Adrenal gland (tissue), 12 donors: ENCODE measurements around the gene PTS. TPM values are rescaled to one million over a fixed set of nuclear protein-coding genes. Genes with fewer than 3 reads are reported as not detected.

ENCODE experiments used
- DNase-seq, 7 donors: peaks; one replicate each; pipeline ENCODE4 v3.0.0-alpha.2; 2019 to 2020
- H3K27ac ChIP-seq, 5 donors: fragments of 200-600 bp; sonication (generic) in 4 of 5; 1 replicate in 3 of 5; 2 replicates in 2 of 5; pipeline versions ENCODE4 v1.5.1 to v1.8.0; 2016 to 2020; ENCODE audit warnings: mild to moderate bottlenecking in 1 of 5
- H3K27me3 ChIP-seq: fragments of 200-600 bp; 2 replicates; pipeline ENCODE4 v1.8.0; 2021
- H3K36me3 ChIP-seq, 2 donors: fragments of 200-600 bp; replicated peaks in 1 of 2; 1 replicate in 1 of 2; 2 replicates in 1 of 2; pipeline versions ENCODE4 v1.5.1 to v1.8.0; 2018 to 2022
- H3K4me1 ChIP-seq, 2 donors: fragments of 200-600 bp; replicated peaks in 1 of 2; 1 replicate in 1 of 2; 2 replicates in 1 of 2; pipeline versions ENCODE4 v1.5.1 to v1.8.0; 2018 to 2021
- H3K4me3 ChIP-seq, 4 donors: fragments of 200-600 bp; sonication (generic) in 3 of 4; one replicate each; pipeline ENCODE4 v1.5.1; 2016 to 2018
- H3K9me3 ChIP-seq, 3 donors: fragments of 200-600 bp; sonication (generic) in 1 of 3; replicated peaks in 1 of 3; 1 replicate in 2 of 3; 2 replicates in 1 of 3; pipeline versions ENCODE4 v1.5.1 to v1.8.0; 2016 to 2021
- CTCF ChIP-seq, 6 experiments: fragments of 450-650 bp in 4 of 6; fragments of 200-600 bp in 2 of 6; sonication (generic) in 1 of 6; IDR thresholded peaks; 1 replicate in 5 of 6; 2 replicates in 1 of 6; pipeline versions ENCODE4 v1.5.1 to v1.8.0; 2016 to 2021; ENCODE audit warnings: antibody characterized with exemption in 6 of 6, mild to moderate bottlenecking in 2 of 6, moderate library complexity in 1 of 6
- POLR2A ChIP-seq, 2 donors: fragments of 450-650 bp; IDR thresholded peaks; one replicate each; pipeline ENCODE4 v1.6.1; 2017; ENCODE audit warnings: antibody characterized with exemption in 2 of 2, mild to moderate bottlenecking in 2 of 2, moderate library complexity in 1 of 2
- WGBS, 4 donors: extraction: QIAGEN DNeasy Blood & Tissue Kit in 2 of 4; methylation state at CpG; one replicate each; pipeline versions ENCODE4 v1.1.5 to v1.1.7; 2013 to 2017; 5-methylcytosine and 5-hydroxymethylcytosine counted together
- intact Hi-C, 2 donors: fragments of 100-400 bp; cut with DNase I; formaldehyde crosslinking; loops; one replicate each; pipeline versions ENCODE4 v1.14.1 to v1.15.0; 2022 to 2023
- polyA plus RNA-seq, 3 donors: library from polyadenylated mRNA; stranded (reverse); fragments of 200-250 nt in 2 of 3; fragments of 350-450 nt in 1 of 3; fragmentation: Illumina TruSeq in 1 of 3; extraction: RNeasy Lipid Tissue Mini Kit (QIAGEN cat#74804) in 1 of 3; gene quantifications; one replicate each; pipeline ENCODE4 v1.2.3, GENCODE V29; 2013 to 2014
- total RNA-seq, 9 donors: library from RNA; depleted of rRNA in 4 of 9; stranded (reverse); fragments of >200 nt in 4 of 9; fragments of 120-200 nt in 1 of 9; fragmentation: NEBNext Ultra II Directional in 1 of 9; extraction: Animal tissue kit (Norgen Biotek cat#: 25700) in 1 of 9; gene quantifications; one replicate each; pipeline versions ENCODE4 v1.1.0 to v1.2.4, GENCODE V29; 2013 to 2023
- donor health status: healthy with polysubstance abuse.
- donor health status: Bipolar disorder and iron deficiency.
- donor health status: DM: yes; HTN: yes; CAD: no.
- donor health status: DM: no; HTN: no; CAD: no.
- donor health status: DM: no; HTN: no; CAD: no.
- donor health status: DM: yes; HTN: yes; CAD: no.

Gene PTS
- total and polyA plus RNA-seq, 12 donors: 47.2 to 390 (median 79.1) TPM

- Histone ChIP-seq H3K9me3 (no peaks in the 10 kb centered on the region), H3K27ac (no peak overlapping the region), H3K27me3 (no peaks in the 10 kb centered on the region), H3K4me1 (peaks cover 0 to 5% of the 10 kb centered on the region in 2 donors), H3K36me3 (peaks cover 0 to 3% of the 10 kb centered on the region in 2 donors), H3K4me3 (no peak overlapping the region)
- intact Hi-C loops: no loop called here
- TF ChIP-seq CTCF (IDR thresholded peaks at IDR 0.05): no peak
- no peak for TF ChIP-seq POLR2A (IDR thresholded peaks at IDR 0.05)
- no peak for DNase-seq
- WGBS, 4 donors: 34 to 39% (median 37%) methylated on average over 2 of the region's 2 CpGs
Measured at GRCh38 chr11:112200252-112200651, 26.0 kb upstream of the PTS start.

- H3K27me3 ChIP-seq: no peaks in the 10 kb centered on the region
- WGBS, 4 donors: 90 to 98% (median 95%) methylated on average over 19 to 23 of the region's 23 CpGs
- H3K4me3 ChIP-seq: no peak overlapping the region
- no peak overlapping the region for H3K27ac ChIP-seq
- no peak for TF ChIP-seq POLR2A (IDR thresholded peaks at IDR 0.05)
- TF ChIP-seq CTCF (IDR thresholded peaks at IDR 0.05): no peak
- no peak for DNase-seq
- peaks cover 0 to 3% of the 10 kb centered on the region in 2 donors for H3K36me3 ChIP-seq
- intact Hi-C loops: no loop called here
- H3K4me1 ChIP-seq: no peaks in the 10 kb centered on the region
- H3K9me3 ChIP-seq: no peaks in the 10 kb centered on the region
Measured at GRCh38 chr11:112206071-112206470, 20.2 kb upstream of the PTS start.

- H3K9me3 ChIP-seq: no peaks in the 10 kb centered on the region
- intact Hi-C loops: no loop called here
- no peak for TF ChIP-seq POLR2A (IDR thresholded peaks at IDR 0.05)
- no peak for TF ChIP-seq CTCF (IDR thresholded peaks at IDR 0.05)
- peaks cover 0 to 18% of the 10 kb centered on the region in 2 donors for H3K4me1 ChIP-seq
- no peak for DNase-seq
- no peak overlapping the region for H3K27ac ChIP-seq
- no peak overlapping the region for H3K4me3 ChIP-seq
- no peaks in the 10 kb centered on the region for H3K27me3 ChIP-seq
- 72 to 87% (median 82%) methylated on average over 1 of the region's 1 CpG for WGBS, 4 donors
- no peaks in the 10 kb centered on the region for H3K36me3 ChIP-seq
Measured at GRCh38 chr11:112210890-112211289, 15.3 kb upstream of the PTS start.

- no peak for DNase-seq
- H3K4me3 ChIP-seq: no peak overlapping the region
- H3K4me1 ChIP-seq: peaks cover 0 to 18% of the 10 kb centered on the region in 2 donors
- H3K9me3 ChIP-seq: no peaks in the 10 kb centered on the region
- H3K36me3 ChIP-seq: no peaks in the 10 kb centered on the region
- WGBS, 4 donors: 64 to 70% (median 67%) methylated on average over 2 of the region's 2 CpGs
- TF ChIP-seq POLR2A (IDR thresholded peaks at IDR 0.05) (no peak), CTCF (IDR thresholded peaks at IDR 0.05) (no peak)
- H3K27me3 ChIP-seq: no peaks in the 10 kb centered on the region
- intact Hi-C loops: no loop called here
- H3K27ac ChIP-seq: no peak overlapping the region
Measured at GRCh38 chr11:112211536-112211935, 14.7 kb upstream of the PTS start.
